ENCODE results near the gene KLK5.

Gene KLK5

GRCh38 chr19:50911206-50912101, 41.4 kb downstream of the KLK5 start, which contains the start of gene KLK4:
TSS of gene KLK4 (minus strand) at chr19:50911395. CDS start at chr19:50910738, 657 bp downstream.
- DNase-seq (ENCODE audit: low read depth) = no peak
- no peak within 1 kb of the TSS for H3K4me3 ChIP-seq (ENCODE audit: low read length)
- TF ChIP-seq CTCF (conservative IDR thresholded peaks at IDR 0.05; ENCODE audit: low read length) = no peak

GRCh38 chr19:50910722-50911121, 42.1 kb downstream of the KLK5 start:
- no peak for DNase-seq (ENCODE audit: low read depth)
- no peak overlapping the region for H3K4me3 ChIP-seq (ENCODE audit: low read length)
- no peak for TF ChIP-seq CTCF (conservative IDR thresholded peaks at IDR 0.05; ENCODE audit: low read length)

- no peak overlapping the region for H3K4me3 ChIP-seq (ENCODE audit: low read length)
- DNase-seq (ENCODE audit: low read depth) = no peak
- TF ChIP-seq CTCF (conservative IDR thresholded peaks at IDR 0.05; ENCODE audit: low read length) = no peak
Measured at GRCh38 chr19:50909240-50910070, 43.4 kb downstream of the KLK5 start.

- DNase-seq (ENCODE audit: low read depth) = no peak
- TF ChIP-seq CTCF (conservative IDR thresholded peaks at IDR 0.05; ENCODE audit: low read length) = no peak
Measured at GRCh38 chr19:50908336-50908735, 44.5 kb downstream of the KLK5 start.

GRCh38 chr19:50906217-50906616, 46.6 kb downstream of the KLK5 start:
- peak; percentile 40 for TF ChIP-seq CTCF (conservative IDR thresholded peaks at IDR 0.05; ENCODE audit: low read length)
- no peak overlapping the region for H3K4me3 ChIP-seq (ENCODE audit: low read length)
- DNase-seq (ENCODE audit: low read depth) = no peak

More at GRCh38 chr19:50908336-50908735, 44.5 kb downstream of the KLK5 start:
- H3K4me3 ChIP-seq (ENCODE audit: low read length) = no peak overlapping the region

GRCh38 chr19:50902640-50903039, 50.2 kb downstream of the KLK5 start:
- DNase-seq (ENCODE audit: low read depth) = no peak
- TF ChIP-seq CTCF (conservative IDR thresholded peaks at IDR 0.05; ENCODE audit: low read length) = no peak
- H3K4me3 ChIP-seq (ENCODE audit: low read length) = no peak overlapping the region

Measured in AG10803 (cell line).